Bronchial epithelial cell (primary cell): Measurements from ENCODE around the gene ADD1. TPM values are rescaled to one million over a fixed set of nuclear protein-coding genes. Genes with fewer than 3 reads are reported as not detected.

Source experiments
- DNase-seq: peaks from one replicate; pipeline ENCODE4 v3.0.0-alpha.2; 2010; ENCODE audit warnings: low read depth
- FAIRE-seq: peaks from 2 replicates; lab custom pipeline; 2011; peaks lifted over from hg19 to GRCh38; lab: Jason Lieb, UNC
- H3K27me3 ChIP-seq: 2 replicates; pipeline ENCODE4 v1.5.1; 2011; ENCODE audit warnings: low read length; ENCODE audit not compliant: control insufficient read depth, insufficient read depth
- H3K36me3 ChIP-seq: 2 replicates; pipeline ENCODE4 v1.5.1; 2011; ENCODE audit warnings: low read length; ENCODE audit not compliant: control insufficient read depth, insufficient read depth
- H3K4me3 ChIP-seq: 2 replicates; pipeline ENCODE4 v1.5.1; 2011; ENCODE audit warnings: mild to moderate bottlenecking, low read depth, low read length, control low read depth
- CTCF ChIP-seq: IDR thresholded peaks from 2 replicates; pipeline ENCODE4 v1.5.1; 2011; ENCODE audit warnings: mild to moderate bottlenecking, moderate library complexity, low read length, control low read depth, inconsistent platforms; ENCODE audit not compliant: insufficient read depth, severe bottlenecking
- total RNA-seq: library from RNA; depleted of rRNA; stranded (reverse); fragments of >200 nt; gene quantifications from 2 replicates; pipeline ENCODE4 v1.2.1, GENCODE V29; 2014

ADD1 gene
- total RNA-seq, 1 donor from 2014 or later: 71.9 TPM

DNA sequence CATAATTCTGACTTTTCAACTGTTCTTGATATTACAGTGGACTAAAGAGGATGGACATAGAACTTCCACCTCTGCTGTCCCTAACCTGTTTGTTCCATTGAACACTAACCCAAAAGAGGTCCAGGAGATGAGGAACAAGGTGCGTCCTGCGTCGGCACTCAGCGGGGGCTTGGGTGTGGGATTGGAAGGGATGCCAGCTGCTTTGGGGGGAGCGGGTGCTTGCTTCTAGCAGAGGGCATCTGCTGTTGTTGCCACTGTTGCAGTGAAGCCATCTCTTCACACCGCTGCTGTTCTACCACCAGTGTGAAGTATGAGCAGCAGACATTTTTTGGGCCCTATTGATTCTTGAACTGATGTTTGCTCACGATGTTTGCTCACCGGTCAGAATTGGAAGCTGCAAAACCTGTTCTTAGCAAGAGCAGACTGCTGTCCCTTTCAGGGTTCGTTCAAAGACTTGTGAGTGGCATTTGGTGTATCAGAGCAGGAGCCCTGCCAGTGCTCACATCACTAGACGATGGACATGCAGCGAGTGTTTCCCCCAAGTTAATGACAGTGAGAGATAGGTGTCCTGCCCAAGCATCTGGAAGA is 64.2 kb downstream of the ADD1 start:
- no peaks in the 10 kb centered on the region for H3K27me3 ChIP-seq
- no peak overlapping the region for H3K4me3 ChIP-seq
- DNase-seq: no peak
- TF ChIP-seq CTCF: no peak
- H3K36me3 ChIP-seq: peaks cover 26% of the 10 kb centered on the region
- FAIRE-seq: no peak

DNA sequence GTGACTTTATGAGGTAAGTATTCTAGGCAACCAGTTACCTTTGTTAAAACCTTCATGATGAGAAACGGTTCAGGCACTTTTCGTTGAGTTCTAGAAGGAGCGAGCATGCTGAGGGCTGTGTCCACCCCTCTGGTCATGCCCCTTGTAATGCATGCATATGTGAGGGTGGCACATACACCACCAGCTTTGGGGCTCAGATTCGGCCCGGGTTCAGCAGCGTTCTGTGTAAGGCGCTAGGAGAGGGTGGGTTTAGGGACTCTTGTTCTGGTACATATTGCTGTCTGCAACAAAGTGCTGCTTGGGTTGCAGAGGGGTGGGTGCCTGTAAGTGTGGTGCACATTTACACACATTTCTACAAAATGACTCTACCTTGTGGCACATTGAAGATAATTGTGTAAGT is 65.0 kb downstream of the ADD1 start:
- H3K36me3 ChIP-seq: peaks cover 28% of the 10 kb centered on the region

GRCh38 chr4:2909583-2909982 is 65.9 kb downstream of the ADD1 start:
- Histone ChIP-seq H3K36me3 (peaks cover 30% of the 10 kb centered on the region), H3K4me3 (no peak overlapping the region), H3K27me3 (no peaks in the 10 kb centered on the region)
- no peak for DNase-seq
- no peak for TF ChIP-seq CTCF
- FAIRE-seq: no peak

More for the DNA sequence above, 65.0 kb downstream of the ADD1 start:
- DNase-seq: no peak
- no peak for FAIRE-seq
- no peak for TF ChIP-seq CTCF
- Histone ChIP-seq H3K4me3 (no peak overlapping the region), H3K27me3 (no peaks in the 10 kb centered on the region)

DNA sequence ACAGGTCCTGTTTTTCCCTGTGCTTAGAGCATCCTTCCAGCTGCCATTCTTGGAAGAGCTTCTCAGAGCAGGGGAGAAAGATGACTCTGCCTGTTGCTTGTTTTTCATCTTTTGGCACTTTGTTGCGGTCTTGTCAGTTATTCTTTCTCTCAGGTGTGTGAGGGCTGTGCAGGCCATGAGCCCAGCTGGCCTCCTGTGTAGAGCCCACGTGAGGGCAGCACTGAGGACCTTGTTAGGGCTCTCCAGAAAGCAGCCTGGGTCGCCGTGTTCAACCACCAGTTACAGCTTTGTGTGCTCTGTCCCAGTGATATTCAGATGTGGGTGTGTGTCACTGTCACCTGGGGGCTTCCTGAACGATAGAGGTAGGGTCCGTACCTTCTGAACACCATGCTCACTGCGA is 66.8 kb downstream of the ADD1 start:
- FAIRE-seq (peak; percentile 55), DNase-seq (no peak)
- TF ChIP-seq CTCF: peak; percentile 12
- no peaks in the 10 kb centered on the region for H3K27me3 ChIP-seq
- H3K4me3 ChIP-seq: no peak overlapping the region
- H3K36me3 ChIP-seq: peaks cover 32% of the 10 kb centered on the region

- DNase-seq: no peak
- H3K36me3 ChIP-seq: peaks cover 33% of the 10 kb centered on the region
- FAIRE-seq: no peak
- no peak for TF ChIP-seq CTCF
- no peak overlapping the region for H3K4me3 ChIP-seq
- H3K27me3 ChIP-seq: no peaks in the 10 kb centered on the region
Measured at GRCh38 chr4:2911868-2912267, 68.2 kb downstream of the ADD1 start.

GRCh38 chr4:2913168-2913567 is 69.5 kb downstream of the ADD1 start:
- H3K27me3 ChIP-seq: no peaks in the 10 kb centered on the region
- no peak overlapping the region for H3K4me3 ChIP-seq
- FAIRE-seq (peak; percentile 28), DNase-seq (no peak)
- TF ChIP-seq CTCF: no peak
- H3K36me3 ChIP-seq: peaks cover 31% of the 10 kb centered on the region
